ENCODE measurements around the gene ACTBL2.
"Not testable (repeated sequence)": the region's sequence is repeated elsewhere in the genome, so short reads cannot be mapped to it uniquely, and the experiment has no call there.

ACTBL2 gene

GRCh38 chr5:57482671-57483106, at the start of gene ACTBL2:
Gene ACTBL2, minus strand, starts transcription at chr5:57482811. Its CDS starts 104 bp downstream, at chr5:57482707.
- DNase-seq, result no peak

- DNase-seq, result no peak
These were observed 48.7 kb upstream of the ACTBL2 start for GRCh38 chr5:57531333-57531732.

DNA sequence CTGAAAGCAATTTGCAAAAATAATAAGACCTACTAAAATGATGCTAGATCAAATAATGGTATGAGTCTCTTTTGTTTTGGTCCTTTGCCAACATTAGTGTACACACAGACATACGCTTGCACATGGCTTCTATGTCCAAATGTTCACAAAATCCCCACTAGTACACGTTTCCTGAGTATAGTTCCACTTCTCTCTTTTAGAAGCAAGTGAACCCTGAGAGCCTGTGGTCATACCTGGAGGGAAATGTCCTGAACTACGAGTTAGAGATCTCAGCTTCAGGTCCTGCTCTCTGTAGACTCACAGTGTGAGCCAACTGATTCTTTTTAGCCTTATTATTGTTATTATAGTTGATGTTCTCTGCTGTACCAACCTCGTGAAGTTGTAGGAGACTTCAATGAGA, 47.3 kb upstream of the ACTBL2 start:
- no peak for DNase-seq

- DNase-seq, result no peak
These were observed 45.3 kb upstream of the ACTBL2 start for GRCh38 chr5:57527870-57528269.

DNA sequence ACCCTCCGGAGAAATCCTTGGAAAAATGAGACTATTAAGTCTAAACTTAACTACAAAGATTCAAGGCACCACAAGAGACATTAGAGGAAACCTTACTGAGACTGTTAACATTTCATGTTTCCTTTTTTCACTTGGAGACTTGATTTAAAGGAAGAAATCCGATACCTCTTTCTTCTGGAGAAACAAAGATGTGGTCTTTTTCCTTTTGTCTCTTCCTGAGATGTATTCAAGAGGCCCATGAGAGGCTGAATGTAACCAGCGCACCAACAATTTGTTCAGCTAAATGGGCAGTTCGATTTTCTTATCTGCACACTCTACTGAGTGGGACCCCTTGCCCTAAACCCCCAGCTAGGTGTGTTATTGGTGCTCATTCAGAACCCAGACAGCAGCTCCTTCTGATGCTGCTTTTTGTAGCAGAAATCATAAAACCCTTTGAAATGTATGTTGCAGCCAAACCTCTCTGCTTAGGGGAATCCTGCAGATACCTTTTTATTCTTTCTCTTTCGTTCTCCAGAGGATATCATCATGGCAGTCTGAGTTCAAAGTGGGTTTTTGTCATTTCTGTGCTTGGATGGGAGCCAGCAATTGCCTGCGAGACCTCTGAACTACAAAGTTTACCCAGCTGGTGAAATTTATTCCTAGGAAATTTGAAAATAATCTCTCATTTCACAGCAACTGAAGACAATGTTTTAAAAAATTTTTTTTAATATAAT, 41.9 kb upstream of the ACTBL2 start:
- no peak for DNase-seq

GRCh38 chr5:57522477-57522876, 39.9 kb upstream of the ACTBL2 start:
- DNase-seq, result not testable (repeated sequence)

DNA sequence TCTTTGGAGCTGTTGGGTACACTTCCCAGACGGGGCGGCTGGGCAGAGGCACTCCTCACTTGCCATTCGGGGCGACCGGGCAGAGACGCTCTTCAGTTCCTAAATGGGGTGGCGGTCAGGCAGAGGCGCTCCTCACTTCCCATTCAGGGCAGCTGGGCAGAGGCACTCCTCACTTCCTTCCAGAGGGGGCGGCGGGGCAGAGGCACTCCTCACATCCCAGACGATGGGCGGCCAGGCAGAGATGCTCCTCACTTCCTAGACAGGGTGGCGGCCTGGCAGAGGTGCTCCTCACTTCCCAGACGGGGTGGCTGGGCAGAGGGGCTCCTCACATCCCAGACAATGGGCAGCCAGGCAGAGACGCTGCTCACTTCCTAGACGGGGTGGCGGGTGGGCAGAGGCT, 35.8 kb upstream of the ACTBL2 start:
- not testable (repeated sequence) for DNase-seq

DNA sequence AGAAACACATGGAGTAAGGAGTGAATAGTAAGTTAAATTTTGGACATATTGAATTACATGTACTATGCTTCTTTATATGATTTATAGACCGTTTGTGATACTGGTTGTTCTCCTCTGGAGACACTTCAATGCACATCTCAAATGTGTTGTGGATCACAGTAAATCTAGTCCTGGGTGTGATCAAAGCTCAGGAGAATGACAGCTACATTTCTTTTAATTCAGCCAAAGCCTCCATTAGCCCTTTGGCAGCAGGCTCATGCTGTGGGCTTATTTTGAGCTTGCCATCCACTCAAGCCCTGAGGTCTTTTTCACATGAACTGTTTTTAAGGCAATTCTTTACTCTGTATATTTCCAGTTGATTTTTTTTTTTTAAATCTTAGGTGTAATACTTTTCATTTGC, 34.6 kb upstream of the ACTBL2 start:
- no peak for DNase-seq

GRCh38 chr5:57513785-57514184, 31.2 kb upstream of the ACTBL2 start:
- DNase-seq, result no peak

- DNase-seq, result no peak
These were observed 28.7 kb upstream of the ACTBL2 start for GRCh38 chr5:57511321-57511720.

DNA sequence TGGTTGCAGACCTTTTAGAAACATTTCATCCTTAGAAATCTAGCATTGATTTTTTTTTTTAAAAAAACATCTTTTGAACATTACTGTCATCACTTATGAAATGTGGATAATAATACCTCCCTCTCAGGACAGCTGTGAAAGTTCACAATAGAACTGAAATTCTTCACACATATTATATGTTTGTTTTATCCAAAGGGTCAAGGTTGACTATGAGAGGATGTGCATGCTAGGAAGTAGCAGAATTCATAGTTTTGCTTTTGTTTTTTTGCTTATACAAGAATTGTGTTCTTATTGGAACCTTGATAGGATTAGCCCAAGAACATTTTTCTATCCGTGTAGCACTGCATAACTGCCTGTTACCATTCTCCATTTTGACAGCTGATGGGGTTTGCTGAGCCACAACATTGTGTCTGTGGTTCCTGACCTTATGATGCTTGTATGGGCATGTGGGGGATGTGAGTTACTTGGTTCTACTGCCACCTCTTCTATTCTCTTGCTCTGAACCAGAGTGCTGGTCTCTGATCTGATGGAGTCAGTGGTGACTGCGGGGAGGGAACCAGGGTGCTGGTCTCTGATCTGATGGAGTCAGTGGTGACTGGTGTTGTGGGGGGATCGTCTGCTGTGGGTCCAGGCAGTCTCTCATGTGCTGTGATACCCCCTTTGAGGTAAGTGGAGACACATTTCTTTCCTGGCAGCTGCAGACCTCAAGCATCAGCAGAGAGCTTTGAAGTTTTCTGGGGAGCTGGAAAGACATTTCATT, 27.1 kb upstream of the ACTBL2 start:
- no peak for DNase-seq

DNA sequence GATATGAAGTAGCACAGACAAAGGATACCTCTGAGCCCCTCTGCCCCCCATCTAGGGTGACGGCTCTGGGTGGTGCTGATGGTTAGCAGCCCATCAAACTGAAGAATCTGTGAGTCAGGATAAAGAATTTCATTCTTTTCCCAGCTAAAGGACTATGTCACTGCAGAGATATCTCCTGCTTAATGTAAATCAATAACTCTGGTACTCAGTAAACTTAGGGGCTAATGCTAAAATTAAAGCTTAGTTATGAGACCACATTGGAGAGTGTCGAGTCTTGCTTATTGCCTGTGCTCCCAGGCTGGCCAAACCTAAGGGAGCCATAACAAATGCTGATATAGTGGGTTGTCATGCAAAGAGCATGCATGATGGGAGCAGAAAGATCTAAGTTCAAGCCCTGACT, 25.6 kb upstream of the ACTBL2 start:
- DNase-seq, result no peak

DNA sequence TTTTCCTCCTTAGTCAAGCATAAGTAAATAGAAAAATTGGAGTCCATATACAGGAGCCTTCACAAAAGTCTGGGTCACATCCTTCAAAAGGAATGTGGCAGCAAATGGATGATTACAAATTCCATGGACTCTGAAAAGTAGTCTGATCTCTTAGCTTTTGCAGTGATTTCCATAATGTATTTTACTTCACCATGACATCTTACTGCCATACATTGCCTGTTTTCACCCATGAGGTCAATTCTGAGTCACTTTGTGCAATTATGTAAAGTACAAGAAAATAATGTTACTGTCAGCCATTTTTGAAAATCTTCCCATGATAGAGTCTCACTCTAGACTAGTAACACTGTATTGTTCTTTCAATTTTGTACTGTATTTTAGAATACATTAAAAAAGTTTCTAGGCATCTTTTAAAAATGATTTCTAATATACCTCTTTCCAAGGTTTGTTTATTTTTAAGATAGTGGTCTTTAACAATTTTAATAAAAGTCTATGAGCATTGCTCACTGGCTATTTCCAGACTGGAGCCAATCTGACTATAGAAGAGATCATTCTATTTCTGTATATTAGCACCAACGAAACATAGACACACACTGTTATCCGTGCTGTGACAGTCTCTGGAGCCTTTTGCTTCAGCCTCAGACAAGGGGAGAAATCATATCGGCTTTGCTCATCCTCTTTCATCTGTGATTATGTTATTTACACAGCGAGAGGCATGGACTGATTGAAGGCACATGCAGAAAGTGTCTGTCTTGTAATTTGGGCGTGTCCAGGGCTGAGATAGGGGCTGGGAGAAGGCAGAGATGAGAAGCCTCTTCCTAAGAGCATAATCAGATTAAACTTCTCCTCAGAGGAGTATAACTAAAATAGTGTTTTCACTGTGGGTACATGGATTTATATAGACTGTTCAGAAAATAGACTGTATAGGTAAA, 22.9 kb upstream of the ACTBL2 start:
- no peak for DNase-seq

GRCh38 chr5:57504357-57504756, 21.7 kb upstream of the ACTBL2 start:
- DNase-seq, result no peak

DNA sequence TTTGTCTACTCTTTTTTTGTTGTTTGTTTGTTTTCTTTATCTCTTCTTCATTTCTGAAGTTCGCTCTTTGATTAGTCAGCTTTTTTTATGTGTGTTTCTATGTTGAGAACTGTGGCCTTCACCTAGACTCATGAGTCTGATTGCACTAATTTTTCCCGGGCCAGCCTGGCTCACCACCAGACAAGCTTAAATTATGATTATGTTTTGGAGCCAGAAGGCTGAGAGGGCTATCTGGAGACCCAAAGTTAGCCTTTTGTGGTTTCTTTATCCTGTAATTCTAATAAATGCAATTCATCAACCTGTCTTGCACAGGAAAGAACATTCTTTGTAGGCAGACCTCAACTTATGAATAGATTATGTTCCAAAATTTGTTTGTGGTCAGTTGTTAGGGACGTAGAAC, 20.8 kb upstream of the ACTBL2 start:
- no peak for DNase-seq

DNA sequence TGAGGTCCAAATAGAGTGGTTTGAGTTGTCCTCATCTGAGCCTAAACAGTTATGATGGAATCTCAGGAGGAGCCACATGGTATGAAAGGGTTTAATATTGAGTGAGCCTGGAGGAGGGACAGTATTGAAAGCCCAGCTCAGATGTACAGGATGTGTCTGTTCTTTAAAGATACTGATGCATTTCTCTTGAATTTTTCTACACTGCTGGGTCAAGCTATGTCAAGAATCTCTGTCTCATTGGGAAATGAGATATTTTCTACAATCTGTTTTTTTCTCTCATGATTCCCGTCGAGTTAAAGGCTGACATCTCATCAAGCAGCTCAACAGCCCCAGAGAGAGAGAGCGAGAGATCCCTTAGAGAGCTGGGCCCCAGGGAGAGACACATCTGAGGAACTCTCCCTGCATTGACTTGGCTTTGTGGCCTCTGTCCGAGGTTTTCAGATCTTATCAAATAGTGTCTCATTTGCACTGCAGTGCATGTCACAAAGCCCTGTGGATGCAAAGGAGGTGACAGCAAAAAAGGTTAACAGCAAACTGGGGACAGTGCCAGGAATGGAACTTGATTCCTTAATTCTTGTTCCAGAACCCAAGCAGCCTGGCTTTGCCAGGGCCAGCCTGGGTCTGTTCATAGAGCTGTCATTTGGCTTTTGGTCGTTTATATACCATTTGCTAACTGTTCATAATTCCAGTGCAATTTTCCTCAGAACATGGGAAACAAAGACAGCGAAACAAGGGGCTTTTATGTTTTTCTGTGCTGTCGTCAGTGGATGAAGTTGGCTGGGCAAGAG, 19.0 kb upstream of the ACTBL2 start:
- DNase-seq, result no peak

GRCh38 chr5:57499262-57500050, 16.8 kb upstream of the ACTBL2 start:
- DNase-seq, result no peak

- no peak for DNase-seq
These were observed 15.1 kb upstream of the ACTBL2 start for GRCh38 chr5:57497733-57498132.

GRCh38 chr5:57495285-57496086, 12.9 kb upstream of the ACTBL2 start:
- DNase-seq, result no peak

Measured in activated CD8-positive, alpha-beta memory T cell treated with anti-CD3 and anti-CD28 coated beads, Interleukin-2, amount 50 U/mL, for 4 hours (primary cell).